A204.1 (cell line): ENCODE data around the gene SCN10A.

Experiments used
- FAIRE-seq: peaks from 2 replicates; lab custom pipeline; 2012; peaks lifted over from hg19 to GRCh38; lab: Jason Lieb, UNC

The SCN10A gene

DNA sequence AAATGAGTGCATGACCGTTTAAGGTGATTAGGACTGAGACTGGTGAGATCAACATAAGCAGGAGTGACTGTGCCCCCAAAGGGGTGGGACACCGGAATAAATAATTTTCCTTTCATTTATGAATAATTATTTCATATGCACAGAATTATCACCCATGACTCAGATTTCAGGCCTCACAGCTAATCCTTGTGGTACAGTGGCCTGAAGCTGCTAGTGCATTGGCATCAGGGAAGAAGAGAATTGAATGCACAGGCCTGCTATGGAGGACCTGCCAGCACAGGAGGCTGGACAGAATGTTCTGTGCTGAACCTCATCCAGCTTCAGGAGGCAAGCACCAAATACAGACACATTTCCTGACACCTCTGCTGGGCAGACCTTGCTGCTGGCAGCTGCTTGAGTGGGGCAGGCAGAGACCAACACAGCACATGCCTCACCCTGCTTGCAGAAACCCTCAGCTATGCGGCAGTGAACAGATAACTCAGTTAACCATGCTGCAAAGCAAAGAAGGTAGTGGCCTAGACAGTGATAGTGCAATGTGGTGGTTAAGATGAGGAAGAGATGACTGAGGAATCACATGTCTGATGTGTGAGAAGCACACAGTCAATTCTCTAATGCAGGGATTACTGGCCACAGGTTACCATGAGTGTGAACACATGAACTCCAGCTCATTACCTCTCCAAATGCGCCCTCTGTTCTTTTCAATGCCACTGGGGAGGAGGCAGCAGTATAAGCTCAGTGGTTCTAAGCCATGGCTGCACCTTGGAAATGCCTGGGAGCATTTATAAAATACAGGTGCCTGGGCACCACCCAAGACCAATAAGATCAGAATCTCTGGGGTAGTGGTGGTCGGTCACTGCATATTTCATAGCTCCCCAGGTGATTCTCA is 98.4 kb downstream of the SCN10A start:
- FAIRE-seq: no peak

DNA sequence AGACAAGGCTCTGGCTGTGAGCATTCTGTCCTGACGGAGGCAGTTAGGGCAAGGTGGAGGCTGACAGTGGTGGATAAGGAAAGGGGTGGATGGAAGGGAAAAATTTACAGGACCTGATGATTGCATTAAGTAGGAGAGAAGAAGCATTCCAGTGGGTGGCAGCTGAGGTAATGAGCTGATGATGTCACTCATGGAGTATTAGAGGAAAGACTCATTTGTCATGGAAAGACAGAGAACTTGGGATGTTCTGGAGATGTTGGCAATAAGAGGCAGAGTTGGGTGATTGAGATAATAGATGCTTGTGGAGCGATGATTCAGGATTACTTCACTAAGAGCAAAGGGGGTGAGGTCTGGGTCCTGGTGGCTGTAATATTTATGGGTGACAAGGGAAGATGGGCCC is 102.9 kb downstream of the SCN10A start:
- FAIRE-seq: no peak

DNA sequence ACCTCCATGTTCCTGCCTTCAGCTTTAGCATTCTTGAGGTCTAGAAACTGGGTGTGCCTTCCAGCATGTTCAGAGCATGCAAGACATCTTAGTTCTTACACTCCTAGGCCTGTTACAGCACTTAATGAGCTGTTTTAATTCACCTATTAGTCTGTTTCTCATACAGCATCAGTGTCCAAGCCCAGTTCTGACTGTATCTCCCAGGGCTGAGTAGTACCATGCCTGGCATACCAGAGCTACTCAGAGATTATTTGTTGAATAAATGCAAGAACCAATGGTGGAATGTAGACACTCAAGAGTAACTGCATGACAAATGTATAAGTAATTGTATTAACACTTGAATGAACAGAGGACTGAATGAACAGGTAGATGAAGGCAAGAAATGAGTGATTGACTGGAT is 104.7 kb downstream of the SCN10A start:
- FAIRE-seq: no peak

DNA sequence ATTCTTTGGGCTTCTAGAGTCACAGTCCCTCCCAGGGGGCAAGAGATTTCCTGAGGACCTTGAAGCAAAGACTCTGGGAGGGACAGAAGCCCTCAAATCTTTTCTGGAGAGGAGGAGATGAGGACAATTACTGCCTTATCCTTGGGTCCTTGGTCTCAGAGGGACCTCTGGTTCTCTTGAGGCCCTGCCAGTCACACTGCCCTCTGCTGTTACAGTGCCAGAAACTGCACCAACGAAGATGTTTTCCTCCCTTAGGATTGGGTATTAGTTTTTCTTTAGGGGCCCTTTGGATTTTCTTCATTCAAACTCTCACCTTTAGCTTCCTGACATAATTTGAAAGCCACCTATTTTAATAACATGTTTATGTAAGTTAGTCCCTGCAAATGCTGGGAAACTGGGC is 108.3 kb downstream of the SCN10A start:
- FAIRE-seq: no peak

DNA sequence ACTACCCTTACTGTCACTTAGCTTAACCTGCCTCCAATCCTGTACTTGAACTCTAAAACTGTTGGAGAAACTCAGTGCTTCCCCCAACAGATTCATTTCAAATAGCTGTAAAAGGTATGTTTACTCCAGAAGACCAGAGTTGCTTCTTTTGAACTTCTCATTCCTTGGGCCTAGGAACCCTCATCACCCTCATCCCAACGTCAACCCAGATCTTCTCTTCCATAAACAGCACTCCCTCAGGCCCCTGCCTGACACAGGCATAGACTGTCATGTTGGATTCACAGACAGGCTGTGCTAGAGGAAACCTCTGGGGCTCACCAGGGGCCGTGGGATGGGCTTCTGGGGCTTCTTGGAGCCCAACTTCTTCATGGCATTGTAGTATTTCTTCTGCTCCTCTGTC is 109.1 kb downstream of the SCN10A start:
- no peak for FAIRE-seq

DNA sequence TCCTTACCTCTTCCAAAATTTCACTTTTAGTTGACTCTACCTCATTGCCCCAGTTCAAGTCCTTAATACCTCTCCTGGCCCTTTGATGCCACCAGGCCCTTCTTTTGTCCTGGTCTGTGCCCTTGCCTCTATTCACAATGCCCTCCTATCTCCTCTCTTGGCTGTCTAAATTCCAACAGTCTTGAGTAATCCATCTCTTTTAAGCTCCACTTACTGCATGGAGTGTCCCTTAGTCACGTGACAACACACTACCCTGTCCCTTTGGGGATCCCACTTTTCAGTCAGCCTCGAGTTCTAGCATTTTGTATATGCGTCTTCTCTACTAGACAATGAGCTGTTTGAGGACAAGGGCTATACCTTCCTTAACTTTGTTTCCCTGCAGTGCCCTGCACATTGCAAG is 113.8 kb downstream of the SCN10A start:
- no peak for FAIRE-seq

DNA sequence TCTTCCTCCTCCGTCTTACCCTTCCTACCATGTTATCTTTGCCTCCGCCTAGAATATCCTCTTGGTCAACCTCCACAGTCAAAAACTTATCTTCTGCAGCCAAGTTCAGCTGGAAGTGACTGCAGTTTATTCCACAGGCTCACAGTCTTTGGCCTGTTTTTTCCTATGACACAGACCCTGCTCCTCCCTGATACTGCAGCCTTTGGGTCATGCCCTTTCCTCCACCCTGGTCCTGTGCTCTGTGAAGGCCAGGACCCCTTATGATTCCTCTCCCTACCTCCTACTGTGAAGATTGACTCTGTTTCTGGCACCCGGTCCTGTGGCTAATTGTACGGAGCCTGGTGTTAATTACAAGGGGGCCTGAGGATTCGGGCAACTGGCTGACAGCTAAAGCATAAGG is 117.3 kb downstream of the SCN10A start:
- FAIRE-seq: no peak

DNA sequence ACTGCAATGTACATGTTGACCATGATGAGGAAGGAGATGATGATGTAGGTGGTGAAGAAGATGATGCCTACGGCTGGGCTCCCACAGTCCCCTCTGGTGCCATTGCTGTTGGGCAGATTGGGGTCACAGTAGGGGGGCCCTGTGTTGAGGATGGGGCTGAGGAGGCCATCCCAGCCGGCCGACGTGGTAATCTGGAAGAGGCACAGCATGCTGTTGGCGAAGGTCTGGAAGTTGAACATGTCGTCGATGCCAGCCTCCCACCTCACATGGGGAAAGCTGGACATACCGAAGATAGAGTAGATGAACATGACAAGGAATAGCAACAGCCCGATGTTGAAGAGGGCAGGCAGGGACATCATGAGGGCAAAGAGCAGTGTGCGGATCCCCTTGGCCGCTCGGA is 118.0 kb downstream of the SCN10A start:
- FAIRE-seq: no peak

DNA sequence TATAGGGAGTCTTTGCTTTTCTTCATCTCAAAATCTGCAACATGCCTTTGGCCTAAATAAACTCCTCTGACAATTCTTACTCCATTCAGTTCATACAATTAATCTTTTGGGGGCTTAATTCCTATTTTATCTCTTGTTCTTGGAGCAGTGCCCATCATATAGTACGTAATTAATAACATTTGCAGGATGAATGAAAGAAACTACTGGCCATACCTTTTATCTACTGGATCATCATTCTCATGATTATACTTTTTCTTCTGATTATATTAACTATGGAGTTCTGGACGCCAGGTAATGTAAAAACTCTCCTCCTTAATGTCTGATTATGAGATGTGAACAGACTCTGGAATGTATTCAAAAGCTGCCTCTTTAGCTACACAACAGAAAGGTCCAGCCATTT is 120.0 kb downstream of the SCN10A start:
- FAIRE-seq: no peak

DNA sequence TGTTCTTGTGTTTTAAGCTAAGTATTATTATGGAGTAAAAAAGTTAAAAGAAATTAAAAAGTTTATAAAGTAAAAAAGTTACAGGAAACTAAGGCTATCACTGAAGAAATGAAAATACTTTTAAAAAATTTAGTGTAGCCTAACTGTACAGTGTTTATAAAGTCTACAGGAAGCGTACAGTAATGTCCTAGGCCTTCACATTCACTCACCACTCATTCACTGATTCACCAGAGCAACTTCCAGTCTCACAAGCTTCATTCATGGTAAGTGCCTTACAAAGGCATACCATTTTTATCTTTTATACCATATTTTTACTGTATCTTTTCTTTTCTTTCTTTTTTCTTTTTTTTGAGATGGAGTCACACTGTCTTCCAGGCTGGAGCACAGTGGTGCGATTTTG is 125.8 kb downstream of the SCN10A start:
- no peak for FAIRE-seq

DNA sequence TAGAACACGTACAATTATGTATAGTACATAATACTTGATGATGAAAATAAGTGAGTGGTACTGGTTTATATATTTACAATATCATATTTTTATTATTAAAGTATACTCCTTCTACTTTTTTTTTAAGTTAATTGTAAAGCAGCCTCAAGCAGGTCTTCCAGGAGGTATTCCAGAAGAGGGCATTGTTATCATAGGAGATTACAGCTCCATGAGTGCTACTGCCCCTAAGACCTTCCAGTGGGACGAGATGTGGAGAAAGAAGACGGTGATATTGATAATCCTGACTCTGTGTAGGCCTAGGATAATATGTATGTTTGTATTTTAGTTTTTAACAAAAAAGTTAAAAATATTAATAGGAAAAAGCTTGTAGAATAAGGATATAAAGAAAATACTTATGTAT is 126.2 kb downstream of the SCN10A start:
- FAIRE-seq: no peak

DNA sequence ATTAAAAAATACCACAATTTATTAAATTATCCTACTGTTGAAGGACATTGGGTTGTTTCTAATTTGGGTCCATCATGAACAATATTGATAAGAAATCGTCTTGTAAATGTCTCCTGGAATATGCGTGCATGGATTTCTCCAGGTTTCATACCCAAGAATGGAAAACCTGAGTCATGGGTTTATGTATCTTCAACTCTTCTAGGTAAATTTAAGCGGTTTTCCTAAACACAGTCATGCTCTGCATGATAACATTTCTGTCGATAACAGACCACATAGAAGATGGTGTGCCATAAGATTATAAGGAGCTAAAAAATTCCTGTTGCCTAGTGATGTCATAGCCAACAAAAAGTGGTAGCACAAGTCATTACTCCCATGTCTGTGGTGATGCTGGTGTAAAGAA is 126.7 kb downstream of the SCN10A start:
- no peak for FAIRE-seq

DNA sequence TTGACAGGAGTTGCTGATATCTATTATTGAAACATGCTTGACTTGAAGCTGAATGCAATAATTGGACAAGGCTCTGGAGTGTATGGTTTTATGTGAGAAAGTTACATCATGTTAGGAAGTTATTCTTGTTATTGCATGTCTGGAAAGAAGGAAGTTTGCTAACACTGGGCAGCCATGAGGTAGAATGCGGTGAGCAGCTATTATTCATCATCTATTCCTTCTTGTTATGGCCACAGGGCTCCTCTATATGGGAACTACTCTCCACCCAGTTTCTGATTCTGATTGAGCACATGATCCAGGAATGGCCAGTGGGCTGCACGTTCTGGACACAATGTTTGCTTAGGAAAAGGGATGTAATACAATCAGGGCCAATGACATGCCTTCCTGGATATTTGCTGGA is 128.7 kb downstream of the SCN10A start:
- no peak for FAIRE-seq

DNA sequence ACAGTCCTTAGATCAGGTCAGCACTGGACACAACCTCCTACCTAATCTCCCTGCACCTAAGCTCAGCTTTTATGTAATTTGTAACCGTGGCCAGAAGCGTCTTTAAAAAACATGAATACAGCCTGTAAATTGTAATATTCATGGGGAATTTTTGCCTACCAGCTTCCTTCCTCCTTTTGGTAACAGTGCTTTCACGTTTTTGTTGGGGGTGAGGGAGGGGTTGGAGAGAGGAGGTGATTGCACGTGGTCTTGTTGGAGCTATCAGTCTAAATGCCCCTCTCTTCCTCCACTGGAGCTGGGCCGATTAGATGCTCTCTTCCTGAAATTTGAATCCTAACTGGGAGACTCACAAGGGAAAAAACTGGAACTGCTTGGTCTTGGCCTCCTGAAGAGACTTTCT is 131.5 kb downstream of the SCN10A start:
- FAIRE-seq: no peak

DNA sequence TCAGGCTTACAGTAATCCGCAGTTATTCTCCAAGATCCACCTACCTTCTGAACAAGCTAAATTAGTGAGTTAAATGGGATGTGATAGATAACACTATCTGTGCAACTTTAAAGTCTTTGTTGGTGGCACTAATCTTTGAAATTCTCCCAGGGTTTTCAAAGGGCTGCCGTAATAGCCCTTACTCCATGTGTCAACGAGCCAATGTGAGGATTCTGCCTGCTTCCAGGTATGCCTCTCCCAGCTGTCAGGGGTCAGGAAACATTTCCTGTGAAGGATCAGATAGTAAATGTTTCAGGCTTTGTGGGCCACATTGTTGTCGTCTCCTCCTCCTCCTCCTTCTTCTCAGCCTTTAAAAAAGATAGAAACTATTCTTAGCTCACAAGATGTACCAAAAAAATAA is 146.3 kb downstream of the SCN10A start:
- FAIRE-seq: no peak

DNA sequence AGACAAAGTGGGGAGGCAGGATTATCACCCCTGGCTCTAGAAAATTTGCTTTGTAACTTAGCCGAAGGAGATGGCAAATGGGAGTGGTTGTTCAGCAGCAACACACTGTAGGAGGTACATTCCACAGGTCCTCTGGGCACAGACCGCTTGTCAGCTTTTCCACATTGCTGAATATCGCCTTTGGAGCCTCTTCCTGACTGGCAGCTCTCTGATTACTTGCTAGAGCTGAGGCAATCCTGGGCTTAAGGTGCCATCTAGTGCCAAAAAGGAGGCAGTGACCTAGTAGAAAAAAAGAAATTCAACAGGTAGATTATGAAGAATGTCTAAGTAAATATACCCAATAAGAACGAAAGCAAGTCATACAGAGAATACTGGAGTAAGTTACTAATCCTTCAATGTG is 153.5 kb downstream of the SCN10A start:
- FAIRE-seq: no peak

DNA sequence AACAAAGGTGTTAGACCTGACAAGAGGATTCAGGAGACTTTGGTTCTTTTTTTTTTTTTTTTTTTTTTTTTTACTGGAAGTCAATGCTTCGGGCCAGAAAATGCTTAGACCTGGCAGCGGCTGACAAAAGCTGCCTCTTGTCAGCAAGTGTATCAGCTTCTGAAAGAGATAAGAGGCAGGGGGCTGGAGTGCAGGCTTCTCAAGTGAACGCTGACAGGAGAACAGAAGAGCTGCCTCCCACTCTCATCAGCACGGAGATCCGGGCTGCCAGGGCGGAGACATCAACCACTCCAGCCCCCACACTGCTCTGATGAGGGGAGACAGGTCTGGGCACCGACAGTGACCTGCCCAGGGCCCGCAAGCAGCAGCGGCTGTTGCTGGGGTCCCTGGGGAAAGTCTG is 157.2 kb downstream of the SCN10A start:
- FAIRE-seq: no peak

DNA sequence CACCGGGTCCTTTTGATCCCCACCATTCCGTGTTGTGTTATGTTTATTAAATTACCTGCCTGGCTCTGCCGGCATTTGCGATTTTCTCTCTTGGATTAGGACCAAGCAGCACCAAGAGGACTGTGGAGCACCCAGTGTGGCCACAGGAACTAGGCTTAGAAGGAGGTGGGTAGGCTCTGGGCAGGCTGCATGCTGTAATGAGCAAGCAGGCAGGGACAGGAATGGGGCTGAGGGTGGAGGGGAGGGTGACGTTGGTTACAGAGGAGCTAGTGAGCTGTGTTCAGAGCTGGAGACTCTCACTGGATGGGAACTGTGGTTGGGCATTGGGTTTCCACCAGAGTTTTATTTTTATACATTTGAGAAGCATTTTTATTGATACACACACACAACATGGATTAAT is 158.6 kb downstream of the SCN10A start:
- FAIRE-seq: no peak

DNA sequence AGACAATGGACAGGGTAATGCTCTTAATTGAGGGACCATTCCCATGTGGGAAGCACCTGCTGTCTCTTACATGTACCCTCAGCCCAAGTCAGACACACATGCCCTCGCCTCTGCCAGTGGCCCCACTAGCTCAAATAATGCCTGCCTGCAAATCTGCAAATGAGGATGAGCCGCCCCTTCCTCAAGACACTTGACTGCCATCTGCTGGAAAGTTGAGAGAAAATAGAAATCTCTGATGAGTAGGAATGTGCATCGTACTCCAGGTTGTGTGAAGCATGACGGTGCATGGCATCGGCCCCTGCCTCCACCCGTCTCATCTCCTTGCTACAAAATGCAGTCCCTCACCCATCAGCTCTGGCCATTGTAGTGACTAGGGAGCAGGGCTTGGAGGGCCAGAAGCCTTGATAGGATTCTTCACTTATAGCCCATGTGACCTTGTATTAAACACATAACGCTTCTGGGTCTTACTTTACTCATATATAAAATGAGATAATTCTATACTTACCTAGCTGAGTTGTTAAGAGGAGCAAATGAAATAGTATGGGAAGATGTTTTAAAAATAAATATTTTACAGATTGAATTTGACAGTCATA is 160.2 kb downstream of the SCN10A start:
- no peak for FAIRE-seq

DNA sequence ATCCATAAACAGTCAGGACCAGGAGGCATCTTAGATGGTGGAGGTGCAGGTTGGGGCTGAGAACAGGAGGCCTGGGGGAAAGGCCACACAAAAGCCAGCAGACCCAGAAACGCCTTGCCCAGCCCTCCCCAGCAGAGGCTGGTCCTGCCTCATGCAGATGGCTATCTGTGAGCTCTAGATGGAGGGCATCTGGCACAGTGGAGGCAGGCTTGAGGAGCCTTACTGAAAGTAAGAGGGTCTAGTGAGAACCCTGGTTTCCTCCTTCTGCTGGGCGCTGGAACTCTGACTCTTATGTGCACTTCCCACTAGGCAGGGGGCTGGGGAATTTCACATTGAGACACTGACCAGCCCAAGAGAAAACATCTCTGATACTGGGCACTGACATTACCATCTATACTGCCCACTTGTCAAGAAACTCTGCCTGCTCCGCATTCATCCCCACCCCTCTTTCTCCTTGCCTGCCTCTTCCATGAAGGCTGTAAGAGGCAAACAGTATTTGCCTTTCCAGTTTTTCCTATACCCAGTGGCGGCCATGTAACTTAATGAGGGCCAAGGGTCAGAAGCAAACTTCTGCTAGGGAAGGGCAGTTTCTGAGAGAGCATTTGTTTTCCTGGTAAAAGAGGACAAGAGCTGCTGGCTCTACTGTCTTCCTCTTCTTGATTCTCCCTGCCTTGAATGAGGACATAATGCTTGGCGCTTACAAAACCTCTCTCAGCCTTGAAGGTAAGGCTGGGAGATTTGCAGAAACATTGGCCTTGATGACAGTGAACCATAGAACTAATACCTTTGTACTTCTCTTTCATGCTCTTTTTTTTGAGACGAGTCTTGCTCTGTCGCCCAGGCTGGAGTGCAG is 162.1 kb downstream of the SCN10A start:
- FAIRE-seq: no peak

DNA sequence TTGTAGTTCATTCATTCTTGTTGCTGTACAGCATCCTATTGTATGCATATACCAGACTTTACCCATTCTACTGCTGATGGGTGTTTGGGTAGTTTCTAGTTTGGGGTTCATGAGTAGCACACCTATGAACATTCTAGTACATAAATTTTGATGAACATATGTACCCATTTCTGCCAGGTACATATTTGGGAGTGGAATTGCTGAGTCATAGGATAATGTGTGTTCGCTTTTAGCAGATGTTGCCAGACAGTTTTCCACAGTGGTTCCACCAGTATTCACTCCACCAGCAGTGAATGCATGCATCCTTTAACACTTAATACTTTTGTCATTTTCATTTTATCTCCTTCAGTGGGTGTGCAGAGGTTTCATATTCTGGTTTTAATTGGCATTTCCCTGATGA is 163.1 kb downstream of the SCN10A start:
- FAIRE-seq: no peak

DNA sequence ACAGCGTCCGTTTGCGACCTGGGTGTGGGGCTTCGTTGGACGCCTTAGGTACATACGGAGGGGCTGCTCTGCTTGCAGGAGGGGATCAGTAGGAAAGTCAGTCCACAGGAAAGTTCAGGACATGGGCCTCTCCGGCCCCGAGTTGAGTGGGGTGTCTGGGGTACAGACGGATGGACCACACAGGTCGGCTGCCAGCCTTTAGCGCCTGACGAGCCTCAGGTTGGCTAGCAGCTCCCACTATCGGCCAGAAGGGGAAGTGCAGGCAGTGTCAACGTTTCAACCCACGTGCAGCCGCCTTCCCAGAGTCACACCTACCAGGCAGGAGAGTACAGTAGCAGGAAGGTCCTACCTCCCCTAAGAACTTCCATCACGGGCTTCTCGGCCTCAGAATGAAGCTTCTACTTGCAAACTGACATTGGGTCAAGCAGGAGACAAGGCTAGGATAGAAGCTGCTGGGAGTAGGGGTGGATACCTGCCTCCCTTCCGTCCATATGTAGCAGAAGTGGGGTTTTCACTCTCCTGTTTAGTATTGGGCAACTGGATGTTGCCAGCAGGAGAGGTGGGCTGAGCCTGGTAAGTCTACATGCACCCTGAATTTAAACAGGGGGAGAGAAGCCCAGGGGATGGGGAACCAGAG is 164.7 kb downstream of the SCN10A start:
- no peak for FAIRE-seq
